ENCODE measurements around the gene CACNA1G. TPM values are rescaled to one million over a fixed set of nuclear protein-coding genes. Genes with fewer than 3 reads are reported as not detected.

Gene CACNA1G
- total RNA-seq, 1 donor from 2014 or later = not detected

DNA sequence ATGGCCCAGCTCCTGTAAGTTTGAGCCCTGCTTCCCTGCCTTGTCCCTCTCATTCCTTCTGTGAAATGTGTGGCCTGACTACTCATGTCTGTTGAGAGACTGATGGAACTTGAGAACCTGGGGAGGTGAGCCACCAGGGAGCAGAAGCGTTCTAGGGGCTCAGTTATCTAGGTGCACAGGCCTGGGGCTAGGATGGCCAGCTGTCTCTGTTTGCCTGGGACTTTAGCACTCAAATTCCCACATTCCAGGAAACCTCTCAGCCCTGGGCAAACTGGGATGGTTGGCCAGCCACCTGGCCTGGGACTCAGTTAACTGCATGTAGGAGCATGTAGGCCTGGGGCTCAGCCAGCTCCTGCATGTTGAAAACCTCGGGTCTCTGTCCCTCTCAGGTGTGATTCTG, 37.3 kb upstream of the CACNA1G start:
- no peak for DNase-seq (ENCODE audit: low read depth)
- H3K4me3 ChIP-seq (ENCODE audit: low read depth, low read length) = no peak overlapping the region
- TF ChIP-seq, protein P1, sequence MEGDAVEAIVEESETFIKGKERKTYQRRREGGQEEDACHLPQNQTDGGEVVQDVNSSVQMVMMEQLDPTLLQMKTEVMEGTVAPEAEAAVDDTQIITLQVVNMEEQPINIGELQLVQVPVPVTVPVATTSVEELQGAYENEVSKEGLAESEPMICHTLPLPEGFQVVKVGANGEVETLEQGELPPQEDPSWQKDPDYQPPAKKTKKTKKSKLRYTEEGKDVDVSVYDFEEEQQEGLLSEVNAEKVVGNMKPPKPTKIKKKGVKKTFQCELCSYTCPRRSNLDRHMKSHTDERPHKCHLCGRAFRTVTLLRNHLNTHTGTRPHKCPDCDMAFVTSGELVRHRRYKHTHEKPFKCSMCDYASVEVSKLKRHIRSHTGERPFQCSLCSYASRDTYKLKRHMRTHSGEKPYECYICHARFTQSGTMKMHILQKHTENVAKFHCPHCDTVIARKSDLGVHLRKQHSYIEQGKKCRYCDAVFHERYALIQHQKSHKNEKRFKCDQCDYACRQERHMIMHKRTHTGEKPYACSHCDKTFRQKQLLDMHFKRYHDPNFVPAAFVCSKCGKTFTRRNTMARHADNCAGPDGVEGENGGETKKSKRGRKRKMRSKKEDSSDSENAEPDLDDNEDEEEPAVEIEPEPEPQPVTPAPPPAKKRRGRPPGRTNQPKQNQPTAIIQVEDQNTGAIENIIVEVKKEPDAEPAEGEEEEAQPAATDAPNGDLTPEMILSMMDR (conservative IDR thresholded peaks at IDR 0.05; ENCODE audit: low read depth, low read length) = no peak

DNA sequence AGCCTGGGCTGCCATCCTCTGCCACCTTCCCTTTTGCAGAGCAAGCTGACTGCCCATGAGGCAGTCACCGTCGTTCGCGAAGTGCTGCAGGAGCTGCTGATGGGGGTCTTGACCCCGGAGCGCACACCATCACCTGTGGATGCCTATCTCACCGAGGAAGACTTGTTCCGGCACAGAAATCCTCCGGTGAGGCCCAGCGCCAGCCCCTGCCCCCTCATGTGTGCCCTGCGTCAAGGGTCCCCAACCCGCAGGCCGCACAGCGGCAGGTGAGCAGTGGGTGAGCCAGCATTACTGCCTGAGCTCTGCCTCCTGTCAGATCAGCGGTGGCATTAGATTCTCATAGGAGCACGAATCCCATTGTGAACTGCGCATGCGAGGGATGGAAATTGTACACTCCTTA, 35.7 kb upstream of the CACNA1G start:
- no peak for DNase-seq (ENCODE audit: low read depth)
- no peak overlapping the region for H3K4me3 ChIP-seq (ENCODE audit: low read depth, low read length)
- TF ChIP-seq, protein P1 (conservative IDR thresholded peaks at IDR 0.05; ENCODE audit: low read depth, low read length) = no peak

DNA sequence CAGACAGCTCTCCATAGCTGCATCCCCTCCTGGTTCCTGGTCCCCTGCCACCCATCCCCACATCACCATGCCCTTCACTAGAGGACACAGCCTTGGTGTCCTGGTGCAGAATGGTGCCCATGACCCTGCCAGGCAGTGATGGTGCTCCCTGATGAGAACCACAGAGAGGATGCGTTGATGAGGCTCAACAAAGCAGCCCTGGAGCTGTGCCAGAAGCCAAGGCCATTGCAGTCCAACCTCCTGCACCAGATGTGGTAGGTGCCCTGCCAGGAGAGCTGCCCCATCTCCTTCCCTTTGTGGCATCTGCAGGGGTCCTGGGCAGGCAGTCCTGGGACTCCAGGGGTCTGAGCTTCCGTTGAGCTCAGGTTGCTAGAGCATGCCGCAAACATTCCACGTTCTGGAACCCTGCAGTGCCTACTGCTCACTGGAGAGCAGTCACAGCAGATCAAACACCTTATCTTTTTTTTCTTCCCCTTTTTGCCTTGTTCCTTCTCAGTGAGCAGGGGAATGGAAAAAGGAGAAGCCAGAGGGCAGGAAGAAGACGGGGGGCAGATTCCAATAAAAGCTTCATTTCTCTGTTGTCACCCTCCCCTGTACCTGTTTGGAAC, 33.3 kb upstream of the CACNA1G start:
- no peak overlapping the region for H3K4me3 ChIP-seq (ENCODE audit: low read depth, low read length)
- TF ChIP-seq, protein P1 (conservative IDR thresholded peaks at IDR 0.05; ENCODE audit: low read depth, low read length) = no peak
- DNase-seq (ENCODE audit: low read depth) = no peak

DNA sequence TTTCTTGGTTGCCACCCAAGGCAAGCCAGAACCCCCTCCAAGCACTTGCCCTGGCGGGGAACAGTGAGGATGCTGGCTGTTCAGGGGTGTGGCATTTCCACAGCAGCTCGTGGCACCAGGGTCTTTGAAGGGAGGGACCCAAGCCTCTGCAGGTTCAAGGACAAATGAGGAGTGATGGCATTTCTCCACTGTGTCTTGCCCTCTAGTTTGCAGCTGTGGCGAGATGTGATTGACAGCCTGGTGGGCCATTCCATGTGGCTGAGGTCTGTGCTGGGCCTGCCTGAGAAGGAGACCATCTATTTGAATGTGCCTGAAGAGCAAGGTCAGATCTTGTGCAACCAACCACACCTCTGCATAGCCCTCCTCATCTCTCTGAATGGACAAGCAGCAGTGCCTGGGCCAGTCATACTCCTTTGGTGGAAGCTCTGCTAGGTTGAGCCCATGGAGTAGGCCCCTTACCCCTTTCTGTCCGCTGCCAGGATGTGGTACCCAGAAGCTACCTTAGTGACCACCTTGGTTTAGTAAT, 32.5 kb upstream of the CACNA1G start:
- DNase-seq (ENCODE audit: low read depth) = no peak
- H3K4me3 ChIP-seq (ENCODE audit: low read depth, low read length) = no peak overlapping the region
- TF ChIP-seq, protein P1 (conservative IDR thresholded peaks at IDR 0.05; ENCODE audit: low read depth, low read length) = no peak

DNA sequence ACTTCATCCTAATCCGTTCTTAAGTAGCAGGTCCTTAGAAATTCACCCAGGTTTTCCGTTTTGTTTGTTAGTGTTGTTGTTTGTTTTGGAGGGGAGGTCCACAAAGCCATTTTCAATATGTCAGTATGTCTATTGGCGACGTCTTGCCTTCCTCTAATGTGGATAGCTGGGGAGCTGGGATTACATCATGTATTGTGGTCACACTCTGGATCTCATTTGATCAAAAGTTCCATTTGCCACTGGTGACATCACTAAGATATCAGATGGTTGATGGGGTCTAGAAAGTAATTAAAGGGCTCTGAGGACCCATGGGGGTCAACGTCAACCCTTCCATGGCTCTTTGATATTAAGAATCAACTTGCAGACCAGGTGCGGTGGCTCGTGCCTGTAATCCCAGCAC, 30.7 kb upstream of the CACNA1G start:
- DNase-seq (ENCODE audit: low read depth) = no peak
- H3K4me3 ChIP-seq (ENCODE audit: low read depth, low read length) = no peak overlapping the region
- TF ChIP-seq, protein P1 (conservative IDR thresholded peaks at IDR 0.05; ENCODE audit: low read depth, low read length) = no peak

DNA sequence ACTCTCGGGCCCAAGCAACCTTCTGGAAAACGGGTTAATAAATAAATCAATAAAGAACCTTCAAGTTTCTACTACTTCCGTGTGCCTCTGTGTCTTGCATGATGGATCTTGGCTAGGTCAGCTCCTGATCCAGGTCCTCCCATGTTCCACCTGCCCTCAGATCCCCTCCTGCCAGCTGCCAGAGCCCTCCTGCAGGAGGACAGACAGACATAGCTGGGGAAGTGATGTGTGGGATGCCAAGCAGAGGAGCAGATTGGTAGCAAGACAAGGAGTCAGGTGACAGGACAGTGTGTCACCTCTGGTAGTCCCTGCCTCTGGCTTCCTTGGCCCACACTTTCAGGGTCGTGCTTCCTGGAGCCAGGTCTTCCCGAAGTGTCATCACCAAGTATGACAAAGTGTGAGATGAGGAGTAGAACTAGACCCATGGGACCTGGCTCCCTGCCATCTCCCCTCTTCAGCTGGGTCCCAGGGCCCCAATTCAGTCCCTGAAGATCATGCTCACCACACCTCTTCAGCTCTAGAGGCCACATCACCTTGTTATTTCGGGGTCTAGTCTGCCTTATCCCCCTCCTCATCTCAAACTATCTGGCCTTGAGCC, 29.0 kb upstream of the CACNA1G start:
- no peak overlapping the region for H3K4me3 ChIP-seq (ENCODE audit: low read depth, low read length)
- no peak for DNase-seq (ENCODE audit: low read depth)
- TF ChIP-seq, protein P1 (conservative IDR thresholded peaks at IDR 0.05; ENCODE audit: low read depth, low read length) = no peak

Data from epithelial cell of proximal tubule (primary cell).